Left lung (tissue), 10 donors: ENCODE data around the gene SNED1. TPM values are rescaled to one million over a fixed set of nuclear protein-coding genes. Genes with fewer than 3 reads are reported as not detected.

Experiments
- ATAC-seq: fragments of 200-7000 bp; cut with Tn5 transposase; one replicate; pipeline ENCODE4 v1.9.1; 2020; ENCODE audit warnings: moderate library complexity
- DNase-seq, 4 donors: peaks; one replicate each; pipeline ENCODE4 v3.0.0-alpha.2; 2013 to 2020
- H3K27ac ChIP-seq, 2 donors: fragments of 200-600 bp; sonication (generic) in 1 of 2; one replicate each; pipeline versions ENCODE4 v1.5.0 to v1.8.0; 2020 to 2021
- H3K27me3 ChIP-seq, 2 donors: fragments of 200-600 bp; sonication (generic) in 1 of 2; one replicate each; pipeline versions ENCODE4 v1.5.0 to v1.8.0; 2020 to 2021
- H3K36me3 ChIP-seq, 2 donors: fragments of 200-600 bp; sonication (generic) in 1 of 2; one replicate each; pipeline versions ENCODE4 v1.5.0 to v1.8.0; 2020 to 2021
- H3K4me1 ChIP-seq, 2 donors: fragments of 200-600 bp; one replicate each; pipeline ENCODE4 v1.8.0; 2021
- H3K4me3 ChIP-seq, 2 donors: fragments of 200-600 bp; sonication (generic) in 1 of 2; one replicate each; pipeline versions ENCODE4 v1.5.0 to v1.8.0; 2020 to 2021; ENCODE audit warnings: mild to moderate bottlenecking in 1 of 2
- H3K9me3 ChIP-seq, 2 donors: fragments of 200-600 bp; sonication (generic) in 1 of 2; one replicate each; pipeline versions ENCODE4 v1.5.0 to v1.8.0; 2020 to 2021
- intact Hi-C, 2 donors: fragments of 100-400 bp; cut with DNase I; formaldehyde crosslinking; loops; one replicate each; pipeline versions ENCODE4 v1.11.2 to v1.14.2; 2022
- polyA plus RNA-seq, 6 donors: library from polyadenylated mRNA; unstranded; fragments of 120-200 nt; gene quantifications; one replicate each; pipeline ENCODE4 v1.2.1, GENCODE V29; 2013; ENCODE audit not compliant: insufficient read length in 6 of 6
- total RNA-seq, 2 donors: library from RNA; stranded (reverse); fragmentation: NEBNext Ultra II Directional; extraction: Animal tissue kit (Norgen Biotek cat#: 25700); gene quantifications; one replicate each; pipeline ENCODE4 v1.2.1, GENCODE V29; 2021
- TF ChIP-seq, protein P1 (sequence below), 2 donors: fragments of 200-600 bp; sonication (generic) in 1 of 2; IDR thresholded peaks; one replicate each; pipeline versions ENCODE4 v1.5.0 to v1.8.0; 2021; ENCODE audit warnings: antibody characterized with exemption in 2 of 2
- donor health status: DM: no; HTN: yes; CAD: no.
- donor health status: DM: no; HTN: no; CAD: no.

SNED1 gene
- total and polyA plus RNA-seq, 8 donors: 36.4 to 81.0 (median 54.7) TPM

DNA sequence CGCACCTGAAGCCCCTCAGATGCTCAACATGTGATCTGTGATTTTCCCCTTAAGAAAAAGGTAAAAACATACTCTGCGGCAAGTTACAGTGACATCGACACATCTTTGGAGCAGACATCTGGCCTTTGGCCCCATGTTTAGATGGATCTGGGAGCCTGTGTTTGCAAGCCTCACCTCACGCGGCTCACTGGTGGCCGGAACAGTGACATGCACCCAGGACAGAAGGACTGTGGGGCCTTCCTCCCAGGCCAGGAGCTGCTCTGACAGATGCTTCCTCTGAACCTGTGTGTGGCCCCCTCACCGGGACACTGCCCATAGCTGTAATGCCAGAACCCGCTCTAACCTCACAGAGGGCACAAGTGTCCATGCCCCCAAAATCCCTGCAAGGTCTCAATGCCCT, 137.8 kb downstream of the SNED1 start:
- Histone ChIP-seq H3K9me3 (no peaks in the 10 kb centered on the region), H3K27ac (no peak overlapping the region), H3K27me3 (no peaks in the 10 kb centered on the region), H3K4me1 (no peaks in the 10 kb centered on the region), H3K36me3 (peaks cover 0 to 36% of the 10 kb centered on the region in 2 donors), H3K4me3 (no peak overlapping the region)
- no peak for DNase-seq
- intact Hi-C loops: no loop called here
- no peak for ATAC-seq
- TF ChIP-seq, protein P1, sequence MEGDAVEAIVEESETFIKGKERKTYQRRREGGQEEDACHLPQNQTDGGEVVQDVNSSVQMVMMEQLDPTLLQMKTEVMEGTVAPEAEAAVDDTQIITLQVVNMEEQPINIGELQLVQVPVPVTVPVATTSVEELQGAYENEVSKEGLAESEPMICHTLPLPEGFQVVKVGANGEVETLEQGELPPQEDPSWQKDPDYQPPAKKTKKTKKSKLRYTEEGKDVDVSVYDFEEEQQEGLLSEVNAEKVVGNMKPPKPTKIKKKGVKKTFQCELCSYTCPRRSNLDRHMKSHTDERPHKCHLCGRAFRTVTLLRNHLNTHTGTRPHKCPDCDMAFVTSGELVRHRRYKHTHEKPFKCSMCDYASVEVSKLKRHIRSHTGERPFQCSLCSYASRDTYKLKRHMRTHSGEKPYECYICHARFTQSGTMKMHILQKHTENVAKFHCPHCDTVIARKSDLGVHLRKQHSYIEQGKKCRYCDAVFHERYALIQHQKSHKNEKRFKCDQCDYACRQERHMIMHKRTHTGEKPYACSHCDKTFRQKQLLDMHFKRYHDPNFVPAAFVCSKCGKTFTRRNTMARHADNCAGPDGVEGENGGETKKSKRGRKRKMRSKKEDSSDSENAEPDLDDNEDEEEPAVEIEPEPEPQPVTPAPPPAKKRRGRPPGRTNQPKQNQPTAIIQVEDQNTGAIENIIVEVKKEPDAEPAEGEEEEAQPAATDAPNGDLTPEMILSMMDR (IDR thresholded peaks at IDR 0.05): no peak

DNA sequence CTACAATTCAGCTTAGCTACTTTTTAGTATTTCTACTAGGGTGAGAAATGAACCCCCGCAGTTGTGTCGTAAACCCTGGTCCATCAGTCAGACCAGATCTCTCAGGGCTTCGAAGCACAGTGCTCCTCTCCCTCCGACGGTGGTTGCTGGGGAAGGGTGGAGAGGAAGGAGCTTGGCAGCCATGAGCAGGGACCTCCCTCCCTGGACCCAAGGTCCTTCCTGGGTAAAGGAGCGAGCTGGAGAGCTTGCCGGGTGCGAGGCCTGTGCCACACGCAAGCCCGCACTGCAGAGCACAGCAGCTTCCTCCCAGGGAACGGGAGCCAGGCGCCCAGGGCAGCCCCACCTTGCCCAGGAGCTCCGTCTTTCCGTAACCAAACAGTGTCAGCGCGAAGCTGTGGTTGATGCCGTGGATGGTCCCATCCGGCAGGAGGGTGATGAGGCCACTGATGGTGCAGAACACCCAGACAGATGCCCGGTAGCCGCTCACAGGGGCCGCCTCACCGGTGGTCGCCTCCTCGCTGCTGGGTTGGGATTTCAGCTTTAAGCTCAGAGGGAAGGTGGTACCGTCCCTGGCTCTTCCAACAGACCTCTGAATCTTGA, 138.3 kb downstream of the SNED1 start:
- no peaks in the 10 kb centered on the region for H3K4me1 ChIP-seq
- DNase-seq (peak in 1 of 4 donors; percentile 76), ATAC-seq (no peak)
- no peaks in the 10 kb centered on the region for H3K27me3 ChIP-seq
- H3K27ac ChIP-seq: no peak overlapping the region
- H3K4me3 ChIP-seq: no peak overlapping the region
- TF ChIP-seq, protein P1 (IDR thresholded peaks at IDR 0.05): no peak
- no peaks in the 10 kb centered on the region for H3K9me3 ChIP-seq
- peaks cover 0 to 36% of the 10 kb centered on the region in 2 donors for H3K36me3 ChIP-seq
- intact Hi-C loops: no loop called here

DNA sequence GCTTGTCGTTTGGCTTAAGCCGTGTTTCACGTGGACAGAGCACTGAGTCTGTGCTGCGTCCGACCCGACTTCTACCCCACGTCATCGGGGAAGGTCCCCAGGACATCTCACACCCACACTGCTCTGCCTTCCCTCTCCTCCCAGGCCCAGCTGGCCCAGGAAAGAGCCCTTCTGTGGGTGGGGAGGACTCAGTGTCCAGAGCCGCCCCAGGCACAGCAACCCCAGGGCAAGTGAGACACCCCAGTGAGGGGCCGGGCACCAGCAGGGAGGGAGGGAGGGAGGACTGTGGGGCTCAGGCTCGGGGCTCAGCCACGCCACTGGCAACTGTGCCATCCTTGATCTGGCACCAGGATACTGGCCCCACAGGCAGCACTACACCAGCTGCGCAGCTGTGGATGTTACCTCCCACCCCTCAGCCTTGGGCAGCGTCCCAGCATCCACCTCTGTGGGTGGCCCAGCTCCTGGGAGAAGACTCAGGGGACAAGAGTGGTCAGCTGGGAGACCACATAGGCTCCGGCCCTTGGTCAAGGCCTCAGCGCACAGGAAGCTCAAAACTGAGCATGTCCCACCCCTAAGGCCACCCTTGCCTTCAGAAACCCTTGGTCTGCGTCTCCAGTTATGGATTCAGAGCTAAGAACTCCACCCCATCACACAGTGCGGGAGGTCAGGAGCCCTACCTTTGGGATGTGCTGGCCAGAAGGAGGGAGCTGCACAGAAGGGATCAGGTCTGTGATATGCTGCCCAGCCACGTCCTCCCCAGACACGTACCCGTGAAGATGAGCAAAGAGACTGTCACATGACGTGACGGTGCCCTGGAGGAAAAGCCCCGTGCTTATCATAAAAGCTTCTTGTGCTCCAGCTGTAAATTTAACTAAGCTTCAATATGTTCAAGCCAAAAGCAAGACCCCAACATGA, 139.1 kb downstream of the SNED1 start:
- TF ChIP-seq, protein P1 (IDR thresholded peaks at IDR 0.05): no peak
- intact Hi-C loops: no loop called here
- no peak overlapping the region for H3K4me3 ChIP-seq
- no peaks in the 10 kb centered on the region for H3K4me1 ChIP-seq
- DNase-seq (peak in 1 of 4 donors; percentile 47), ATAC-seq (no peak)
- peaks cover 0 to 36% of the 10 kb centered on the region in 2 donors for H3K36me3 ChIP-seq
- H3K27me3 ChIP-seq: no peaks in the 10 kb centered on the region
- no peaks in the 10 kb centered on the region for H3K9me3 ChIP-seq
- H3K27ac ChIP-seq: no peak overlapping the region

DNA sequence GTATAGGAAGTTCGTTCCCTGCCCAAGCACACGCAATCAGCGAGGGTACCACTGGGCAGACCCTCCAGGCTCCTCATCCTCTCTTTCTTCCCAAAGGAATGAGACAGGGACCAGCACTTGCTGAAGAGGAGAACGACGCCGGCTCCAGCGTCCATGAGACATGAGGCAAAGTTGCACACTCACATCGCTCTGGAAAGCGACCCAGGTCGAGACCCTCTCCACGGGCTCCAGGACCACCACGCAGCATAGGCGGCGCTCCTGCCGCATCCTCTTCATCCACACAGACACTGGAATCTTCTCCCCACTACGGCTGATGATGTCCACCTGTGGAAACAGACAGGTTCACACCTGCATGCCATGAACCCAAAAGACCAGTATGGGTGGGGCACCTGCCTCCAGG, 140.1 kb downstream of the SNED1 start:
- ATAC-seq (no peak), DNase-seq (peak in 1 of 4 donors; percentile 18)
- TF ChIP-seq, protein P1 (IDR thresholded peaks at IDR 0.05): no peak
- no peaks in the 10 kb centered on the region for H3K4me1 ChIP-seq
- no peak overlapping the region for H3K27ac ChIP-seq
- no peaks in the 10 kb centered on the region for H3K27me3 ChIP-seq
- intact Hi-C loops: no loop called here
- H3K36me3 ChIP-seq: peaks cover 0 to 38% of the 10 kb centered on the region in 2 donors
- H3K4me3 ChIP-seq: no peak overlapping the region
- no peaks in the 10 kb centered on the region for H3K9me3 ChIP-seq
